ENCODE data around the gene MPV17L2.

- no peak for TF ChIP-seq TAF1 (conservative IDR thresholded peaks at IDR 0.05)
- no peak for TF ChIP-seq CTCF (IDR thresholded peaks at IDR 0.05; ENCODE audit: low read depth, low read length, missing input control)
- TF ChIP-seq RAD21 (IDR thresholded peaks at IDR 0.05), result no peak
- TF ChIP-seq FOXA1 (IDR thresholded peaks at IDR 0.05), result no peak
- TF ChIP-seq JUND (IDR thresholded peaks at IDR 0.05), result no peak
- TF ChIP-seq EGR1 (IDR thresholded peaks at IDR 0.05; ENCODE audit: low read depth in 2 of 2), result no peak
- TF ChIP-seq REST (IDR thresholded peaks at IDR 0.05), result no peak
- no peak for TF ChIP-seq GABPA (IDR thresholded peaks at IDR 0.05 in 1 of 2, conservative IDR thresholded peaks at IDR 0.05 in 1 of 2)
Measured at GRCh38 chr19:18158467-18158866, 34.6 kb upstream of the MPV17L2 start.
